ENCODE data around the gene SPTBN4.
"Not testable (repeated sequence)": the region's sequence is repeated elsewhere in the genome, so short reads cannot be mapped to it uniquely, and the experiment has no call there.

SPTBN4 gene

GRCh38 chr19:40517248-40517647 is 50.4 kb downstream of the SPTBN4 start:
- ChIA-PET POLR2A (no interaction called here), CTCF (interaction anchor here (0.6 to 0.8 kb wide), 2 partner anchors 11 to 88 kb away, joined by 3 read pairs; no protein-coding TSS in a partner anchor)
- Histone ChIP-seq H3K9me3 (ENCODE audit: control extremely low read depth in 1 of 5, control insufficient read depth in 4 of 5, insufficient read depth in 2 of 5, low read depth in 1 of 5, low read length in 4 of 5) (no peaks in the 10 kb centered on the region), H3K36me3 (ENCODE audit: control insufficient read depth in 4 of 4, insufficient read depth in 4 of 4, low read length in 3 of 4) (no peaks in the 10 kb centered on the region), H3K4me3 (ENCODE audit: control insufficient read depth in 1 of 7, extremely low read depth in 1 of 7, insufficient read depth in 4 of 7, low read depth in 2 of 7, low read length in 6 of 7) (no peak overlapping the region), H3K4me1 (ENCODE audit: control extremely low read depth in 1 of 4, control insufficient read depth in 4 of 4, insufficient read depth in 4 of 4, low read length in 3 of 4) (peaks cover 0 to 19% (median 15%) of the 10 kb centered on the region in 4 experiments), H3K27ac (ENCODE audit: insufficient read depth in 1 of 2, low read depth in 1 of 2, low read length in 2 of 2, poor library complexity in 1 of 2, severe bottlenecking in 2 of 2) (no peak overlapping the region), H3K27me3 (replicated peaks in 2 of 5; ENCODE audit: control insufficient read depth in 4 of 5, insufficient read depth in 5 of 5, low read length in 4 of 5) (peaks cover 6 to 72% (median 15%) of the 10 kb centered on the region in 5 experiments)
- WGBS (ENCODE audit: insufficient coverage): 96% methylated on average over 8 of the region's 9 CpGs
- DNase-seq: no peak

- Histone ChIP-seq H3K27me3 (replicated peaks in 2 of 5; ENCODE audit: control insufficient read depth in 4 of 5, insufficient read depth in 5 of 5, low read length in 4 of 5) (peaks cover 2 to 48% (median 8%) of the 10 kb centered on the region in 5 experiments), H3K4me1 (ENCODE audit: control extremely low read depth in 1 of 4, control insufficient read depth in 4 of 4, insufficient read depth in 4 of 4, low read length in 3 of 4) (peaks cover 0 to 10% (median 8%) of the 10 kb centered on the region in 4 experiments), H3K36me3 (ENCODE audit: control insufficient read depth in 4 of 4, insufficient read depth in 4 of 4, low read length in 3 of 4) (no peaks in the 10 kb centered on the region), H3K9me3 (ENCODE audit: control extremely low read depth in 1 of 5, control insufficient read depth in 4 of 5, insufficient read depth in 2 of 5, low read depth in 1 of 5, low read length in 4 of 5) (no peaks in the 10 kb centered on the region), H3K4me3 (ENCODE audit: control insufficient read depth in 1 of 7, extremely low read depth in 1 of 7, insufficient read depth in 4 of 7, low read depth in 2 of 7, low read length in 6 of 7) (no peak overlapping the region), H3K27ac (ENCODE audit: insufficient read depth in 1 of 2, low read depth in 1 of 2, low read length in 2 of 2, poor library complexity in 1 of 2, severe bottlenecking in 2 of 2) (no peak overlapping the region)
- 12% methylated on average over 88 of the region's 91 CpGs for WGBS (ENCODE audit: insufficient coverage)
- peak; percentile 49 to 63 (median 57) for DNase-seq
- CTCF ChIA-PET: interaction anchor here (0.7 kb wide), 1 partner anchor 30 kb away, joined by 3 read pairs; no protein-coding TSS in a partner anchor
- POLR2A ChIA-PET: no interaction called here
Measured at GRCh38 chr19:40519352-40520322, 52.8 kb downstream of the SPTBN4 start.

GRCh38 chr19:40521276-40521675 is 54.5 kb downstream of the SPTBN4 start:
- 100% methylated on average over 3 of the region's 8 CpGs for WGBS (ENCODE audit: insufficient coverage)
- ChIA-PET CTCF (interaction anchor here (0.6 to 2.0 kb wide), 13 partner anchors 9 to 113 kb away, joined by 3 to 5 read pairs (median 4); partner anchors contain the start of gene SPTBN4), POLR2A (no interaction called here)
- Histone ChIP-seq H3K27ac (ENCODE audit: insufficient read depth in 1 of 2, low read depth in 1 of 2, low read length in 2 of 2, poor library complexity in 1 of 2, severe bottlenecking in 2 of 2) (no peak overlapping the region), H3K36me3 (ENCODE audit: control insufficient read depth in 4 of 4, insufficient read depth in 4 of 4, low read length in 3 of 4) (no peaks in the 10 kb centered on the region), H3K4me1 (ENCODE audit: control extremely low read depth in 1 of 4, control insufficient read depth in 4 of 4, insufficient read depth in 4 of 4, low read length in 3 of 4) (peaks cover 0 to 10% (median 8%) of the 10 kb centered on the region in 4 experiments), H3K9me3 (ENCODE audit: control extremely low read depth in 1 of 5, control insufficient read depth in 4 of 5, insufficient read depth in 2 of 5, low read depth in 1 of 5, low read length in 4 of 5) (no peaks in the 10 kb centered on the region), H3K27me3 (replicated peaks in 2 of 5; ENCODE audit: control insufficient read depth in 4 of 5, insufficient read depth in 5 of 5, low read length in 4 of 5) (peaks cover 2 to 43% (median 10%) of the 10 kb centered on the region in 5 experiments), H3K4me3 (ENCODE audit: control insufficient read depth in 1 of 7, extremely low read depth in 1 of 7, insufficient read depth in 4 of 7, low read depth in 2 of 7, low read length in 6 of 7) (no peak overlapping the region)
- peak in 2 of 3 donors; percentile 19 to 33 for DNase-seq

- H3K9me3 ChIP-seq (ENCODE audit: control extremely low read depth in 1 of 5, control insufficient read depth in 4 of 5, insufficient read depth in 2 of 5, low read depth in 1 of 5, low read length in 4 of 5); H3K4me1 ChIP-seq (ENCODE audit: control extremely low read depth in 1 of 4, control insufficient read depth in 4 of 4, insufficient read depth in 4 of 4, low read length in 3 of 4); POLR2A ChIA-PET; H3K27ac ChIP-seq (ENCODE audit: insufficient read depth in 1 of 2, low read depth in 1 of 2, low read length in 2 of 2, poor library complexity in 1 of 2, severe bottlenecking in 2 of 2); H3K4me3 ChIP-seq (ENCODE audit: control insufficient read depth in 1 of 7, extremely low read depth in 1 of 7, insufficient read depth in 4 of 7, low read depth in 2 of 7, low read length in 6 of 7); DNase-seq; H3K36me3 ChIP-seq (ENCODE audit: control insufficient read depth in 4 of 4, insufficient read depth in 4 of 4, low read length in 3 of 4): not testable (repeated sequence)
- H3K27me3 ChIP-seq (replicated peaks in 2 of 5; ENCODE audit: control insufficient read depth in 4 of 5, insufficient read depth in 5 of 5, low read length in 4 of 5): peaks cover 2 to 39% (median 10%) of the 10 kb centered on the region in 5 experiments
- CTCF ChIA-PET: interaction anchor here (0.8 to 2.0 kb wide), 11 partner anchors 8 to 113 kb away, joined by 3 to 5 read pairs (median 4); partner anchors contain the start of gene SPTBN4
- 84% methylated on average over 2 of the region's 6 CpGs for WGBS (ENCODE audit: insufficient coverage)
Measured at GRCh38 chr19:40521900-40522299, 55.1 kb downstream of the SPTBN4 start.

- 45% methylated on average over 16 of the region's 17 CpGs for WGBS (ENCODE audit: insufficient coverage)
- peak; percentile 78 to 83 (median 83) for DNase-seq
- CTCF ChIA-PET: interaction anchor here (0.6 to 2.2 kb wide), 10 partner anchors 10 to 80 kb away, joined by 3 to 8 read pairs (median 3); partner anchors contain the start of gene LTBP4
- H3K4me3 ChIP-seq (ENCODE audit: control insufficient read depth in 1 of 7, extremely low read depth in 1 of 7, insufficient read depth in 4 of 7, low read depth in 2 of 7, low read length in 6 of 7): no peak overlapping the region
- POLR2A ChIA-PET: interaction anchor here (0.6 to 1.0 kb wide), 2 partner anchors 9 to 30 kb away, joined by 3 to 4 read pairs; no protein-coding TSS in a partner anchor
- H3K9me3 ChIP-seq (ENCODE audit: control extremely low read depth in 1 of 5, control insufficient read depth in 4 of 5, insufficient read depth in 2 of 5, low read depth in 1 of 5, low read length in 4 of 5): no peaks in the 10 kb centered on the region
- H3K4me1 ChIP-seq (ENCODE audit: control extremely low read depth in 1 of 4, control insufficient read depth in 4 of 4, insufficient read depth in 4 of 4, low read length in 3 of 4): peaks cover 0 to 10% (median 8%) of the 10 kb centered on the region in 4 experiments
- no peaks in the 10 kb centered on the region for H3K36me3 ChIP-seq (ENCODE audit: control insufficient read depth in 4 of 4, insufficient read depth in 4 of 4, low read length in 3 of 4)
- no peak overlapping the region for H3K27ac ChIP-seq (ENCODE audit: insufficient read depth in 1 of 2, low read depth in 1 of 2, low read length in 2 of 2, poor library complexity in 1 of 2, severe bottlenecking in 2 of 2)
- peaks cover 2 to 27% (median 10%) of the 10 kb centered on the region in 5 experiments for H3K27me3 ChIP-seq (replicated peaks in 2 of 5; ENCODE audit: control insufficient read depth in 4 of 5, insufficient read depth in 5 of 5, low read length in 4 of 5)
Measured at GRCh38 chr19:40523322-40524047, 56.7 kb downstream of the SPTBN4 start.

GRCh38 chr19:40524133-40524549 is 57.3 kb downstream of the SPTBN4 start:
- ChIA-PET POLR2A (no interaction called here), CTCF (interaction anchor here (0.6 to 2.2 kb wide), 10 partner anchors 9 to 1319 kb away, joined by 3 to 8 read pairs (median 3); partner anchors contain the start of gene LTBP4)
- Histone ChIP-seq H3K9me3 (ENCODE audit: control extremely low read depth in 1 of 5, control insufficient read depth in 4 of 5, insufficient read depth in 2 of 5, low read depth in 1 of 5, low read length in 4 of 5) (no peaks in the 10 kb centered on the region), H3K27me3 (replicated peaks in 2 of 5; ENCODE audit: control insufficient read depth in 4 of 5, insufficient read depth in 5 of 5, low read length in 4 of 5) (peaks cover 2 to 21% (median 8%) of the 10 kb centered on the region in 5 experiments), H3K27ac (ENCODE audit: insufficient read depth in 1 of 2, low read depth in 1 of 2, low read length in 2 of 2, poor library complexity in 1 of 2, severe bottlenecking in 2 of 2) (no peak overlapping the region), H3K4me1 (ENCODE audit: control extremely low read depth in 1 of 4, control insufficient read depth in 4 of 4, insufficient read depth in 4 of 4, low read length in 3 of 4) (peaks cover 0 to 10% (median 8%) of the 10 kb centered on the region in 4 experiments), H3K36me3 (ENCODE audit: control insufficient read depth in 4 of 4, insufficient read depth in 4 of 4, low read length in 3 of 4) (no peaks in the 10 kb centered on the region), H3K4me3 (ENCODE audit: control insufficient read depth in 1 of 7, extremely low read depth in 1 of 7, insufficient read depth in 4 of 7, low read depth in 2 of 7, low read length in 6 of 7) (no peak overlapping the region)
- no peak for DNase-seq
- WGBS (ENCODE audit: insufficient coverage): 74% methylated on average over 4 of the region's 5 CpGs

Measured in common myeloid progenitor, CD34-positive (primary cell).